Cardiac muscle cell (in vitro differentiated cells and primary cell): ENCODE data around the gene OR10D3. TPM values are rescaled to one million over a fixed set of nuclear protein-coding genes. Genes with fewer than 3 reads are reported as not detected.

Source experiments
- DNase-seq, 2 donors: peaks; one replicate each; pipeline versions ENCODE4 v3.0.0 to v3.0.0-alpha.2; 2010 to 2017; ENCODE audit warnings: low read depth in 1 of 2, low spot score in 1 of 2
- H3K27ac ChIP-seq: fragments of 200-600 bp; sonication (generic); 2 replicates; pipeline ENCODE4 v1.5.1; 2016
- H3K27me3 ChIP-seq: fragments of 200-600 bp; sonication (generic); 2 replicates; pipeline ENCODE4 v1.6.0; 2016; ENCODE audit warnings: control low read depth
- H3K36me3 ChIP-seq: fragments of 200-600 bp; sonication (generic); 2 replicates; pipeline ENCODE4 v1.5.1; 2016; ENCODE audit warnings: control low read depth
- H3K4me1 ChIP-seq: fragments of 200-600 bp; sonication (generic); 2 replicates; pipeline ENCODE4 v1.8.1; 2017; ENCODE audit warnings: low read depth, mild to moderate bottlenecking, mixed run types
- H3K4me3 ChIP-seq: fragments of 200-600 bp; sonication (generic); 2 replicates; pipeline ENCODE4 v1.5.1; 2016; ENCODE audit warnings: mild to moderate bottlenecking
- H3K9me3 ChIP-seq: fragments of 200-600 bp; sonication (generic); 2 replicates; pipeline ENCODE4 v1.5.1; 2017; ENCODE audit warnings: low read depth, mild to moderate bottlenecking, control low read depth
- polyA plus RNA-seq: library from polyadenylated mRNA; unstranded; fragments of >200 nt; fragmentation: Nextera tagmentation; extraction: Ambion mirVana; gene quantifications from 2 replicates; pipeline ENCODE4 v1.2.1, GENCODE V29; 2016
- total RNA-seq: library from RNA; depleted of rRNA; stranded (reverse); fragments of >200 nt; gene quantifications from 2 replicates; pipeline ENCODE4 v1.2.3, GENCODE V29; 2016
- TF ChIP-seq, protein P1 (sequence below): IDR thresholded peaks from 2 replicates; pipeline ENCODE4 v1.5.1; 2012; ENCODE audit warnings: low read depth, mild to moderate bottlenecking, low read length

OR10D3 gene
- total and polyA plus RNA-seq, 2 experiments from 2014 or later = not detected

DNA sequence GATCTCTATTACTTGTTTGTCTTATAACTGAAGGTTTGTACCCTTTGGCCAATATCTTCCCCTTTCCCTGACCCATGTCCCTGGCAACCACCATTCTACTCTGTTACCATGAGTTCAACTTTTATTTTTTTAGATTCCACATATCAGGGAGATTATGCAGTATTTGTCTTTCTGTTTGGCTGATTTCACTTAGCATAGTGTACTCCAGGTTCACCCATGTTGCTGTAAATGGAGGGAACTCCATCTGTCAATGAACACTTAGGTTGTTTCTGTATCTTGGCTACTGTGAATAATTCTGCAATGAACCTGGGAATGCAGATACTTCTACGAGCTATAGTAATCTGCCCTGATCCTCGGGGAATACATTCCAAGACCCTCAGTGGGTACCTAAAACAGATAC lies 14.9 kb downstream of the OR10D3 start:
- H3K4me1 ChIP-seq = no peaks in the 10 kb centered on the region
- no peaks in the 10 kb centered on the region for H3K27me3 ChIP-seq
- H3K4me3 ChIP-seq = no peak overlapping the region
- DNase-seq = no peak
- no peak overlapping the region for H3K27ac ChIP-seq
- H3K9me3 ChIP-seq = no peaks in the 10 kb centered on the region
- TF ChIP-seq, protein P1, sequence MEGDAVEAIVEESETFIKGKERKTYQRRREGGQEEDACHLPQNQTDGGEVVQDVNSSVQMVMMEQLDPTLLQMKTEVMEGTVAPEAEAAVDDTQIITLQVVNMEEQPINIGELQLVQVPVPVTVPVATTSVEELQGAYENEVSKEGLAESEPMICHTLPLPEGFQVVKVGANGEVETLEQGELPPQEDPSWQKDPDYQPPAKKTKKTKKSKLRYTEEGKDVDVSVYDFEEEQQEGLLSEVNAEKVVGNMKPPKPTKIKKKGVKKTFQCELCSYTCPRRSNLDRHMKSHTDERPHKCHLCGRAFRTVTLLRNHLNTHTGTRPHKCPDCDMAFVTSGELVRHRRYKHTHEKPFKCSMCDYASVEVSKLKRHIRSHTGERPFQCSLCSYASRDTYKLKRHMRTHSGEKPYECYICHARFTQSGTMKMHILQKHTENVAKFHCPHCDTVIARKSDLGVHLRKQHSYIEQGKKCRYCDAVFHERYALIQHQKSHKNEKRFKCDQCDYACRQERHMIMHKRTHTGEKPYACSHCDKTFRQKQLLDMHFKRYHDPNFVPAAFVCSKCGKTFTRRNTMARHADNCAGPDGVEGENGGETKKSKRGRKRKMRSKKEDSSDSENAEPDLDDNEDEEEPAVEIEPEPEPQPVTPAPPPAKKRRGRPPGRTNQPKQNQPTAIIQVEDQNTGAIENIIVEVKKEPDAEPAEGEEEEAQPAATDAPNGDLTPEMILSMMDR = no peak
- H3K36me3 ChIP-seq = no peaks in the 10 kb centered on the region

DNA sequence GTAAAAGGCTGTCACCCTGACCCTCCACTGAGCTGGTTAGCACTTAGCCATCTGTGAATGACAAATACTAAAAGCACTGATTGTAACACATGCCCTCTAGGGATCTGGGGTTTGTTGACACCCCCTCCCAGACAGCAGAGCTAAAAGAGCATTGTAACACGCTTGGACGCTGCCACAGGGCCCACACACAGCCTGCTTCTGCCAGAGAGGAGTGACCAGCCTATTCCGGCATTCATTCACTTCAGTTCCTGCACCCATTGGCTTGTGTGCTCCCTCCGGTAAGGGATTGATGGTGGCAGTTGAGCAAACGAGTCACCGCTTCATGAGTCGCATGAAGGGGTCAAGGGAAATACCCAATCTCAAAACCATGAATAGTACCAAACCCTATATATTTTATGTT lies 15.8 kb downstream of the OR10D3 start:
- no peak for DNase-seq
- Histone ChIP-seq H3K4me1 (no peaks in the 10 kb centered on the region), H3K36me3 (no peaks in the 10 kb centered on the region), H3K27ac (no peak overlapping the region), H3K4me3 (no peak overlapping the region), H3K27me3 (no peaks in the 10 kb centered on the region), H3K9me3 (no peaks in the 10 kb centered on the region)
- TF ChIP-seq, protein P1 = no peak

DNA sequence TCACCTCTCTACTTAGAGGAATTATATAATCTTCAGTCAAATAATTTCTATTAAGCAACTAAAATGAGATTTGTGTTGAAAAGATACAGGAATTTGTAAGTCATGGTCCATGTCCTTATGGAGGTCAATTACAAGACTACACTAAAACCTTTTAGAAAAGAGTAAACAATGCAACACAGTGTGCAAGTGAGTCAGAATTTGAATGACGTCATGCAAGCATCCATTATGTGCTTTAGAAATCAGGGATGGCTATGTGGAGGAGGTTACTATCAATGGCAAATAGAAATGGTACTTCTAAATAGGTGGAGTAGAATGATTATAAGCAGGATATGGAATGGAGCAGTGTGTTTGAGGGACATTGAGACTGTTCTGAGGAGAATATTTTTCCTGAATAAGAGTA lies 16.6 kb downstream of the OR10D3 start:
- Histone ChIP-seq H3K9me3 (no peaks in the 10 kb centered on the region), H3K4me3 (no peak overlapping the region), H3K4me1 (no peaks in the 10 kb centered on the region), H3K27ac (no peak overlapping the region), H3K27me3 (no peaks in the 10 kb centered on the region), H3K36me3 (no peaks in the 10 kb centered on the region)
- TF ChIP-seq, protein P1 = no peak
- no peak for DNase-seq

DNA sequence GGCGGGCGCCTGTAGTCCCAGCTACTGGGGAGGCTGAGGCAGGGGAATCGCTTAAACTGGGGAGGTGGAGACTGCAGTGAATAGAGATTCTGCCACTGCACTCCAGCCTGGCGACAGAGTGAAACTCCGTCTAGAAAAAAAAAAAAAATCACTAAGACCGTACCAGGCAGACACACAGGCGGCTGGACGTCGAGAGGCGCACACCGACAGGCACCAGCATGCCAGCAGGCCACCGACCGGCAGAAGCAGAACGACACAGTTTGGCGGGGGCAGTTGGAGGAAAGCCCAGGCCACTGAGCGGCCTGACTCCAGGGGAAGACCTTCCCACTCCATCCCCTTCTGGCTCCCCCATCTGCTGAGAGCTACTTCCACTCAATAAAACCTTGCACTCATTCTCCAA lies 17.5 kb downstream of the OR10D3 start:
- no peaks in the 10 kb centered on the region for H3K9me3 ChIP-seq
- no peak overlapping the region for H3K4me3 ChIP-seq
- H3K4me1 ChIP-seq = no peaks in the 10 kb centered on the region
- H3K36me3 ChIP-seq = no peaks in the 10 kb centered on the region
- TF ChIP-seq, protein P1 = no peak
- DNase-seq = no peak
- no peak overlapping the region for H3K27ac ChIP-seq
- no peaks in the 10 kb centered on the region for H3K27me3 ChIP-seq

DNA sequence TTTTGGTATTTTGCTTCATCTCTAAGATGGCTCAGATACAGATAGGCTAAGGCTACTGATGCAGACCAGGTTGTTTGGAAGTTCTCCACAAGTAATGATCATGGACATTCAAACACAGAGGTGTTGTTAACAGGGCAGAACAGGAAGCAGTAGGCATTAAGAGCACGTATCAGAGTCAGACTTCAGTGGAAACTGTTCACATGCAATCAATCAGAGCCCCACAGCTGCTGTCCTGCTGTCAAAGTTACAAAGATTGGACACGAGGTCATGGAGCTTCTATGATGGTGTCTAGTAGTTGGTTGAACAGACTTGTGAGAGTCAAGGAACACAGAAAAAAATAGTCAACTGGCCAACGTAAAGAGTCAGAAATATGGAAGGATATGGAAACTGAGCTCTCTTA lies 19.8 kb downstream of the OR10D3 start:
- H3K27me3 ChIP-seq = no peaks in the 10 kb centered on the region
- TF ChIP-seq, protein P1 = no peak
- H3K4me3 ChIP-seq = no peak overlapping the region
- no peak for DNase-seq
- H3K27ac ChIP-seq = no peak overlapping the region
- no peaks in the 10 kb centered on the region for H3K36me3 ChIP-seq
- H3K9me3 ChIP-seq = no peaks in the 10 kb centered on the region
- no peaks in the 10 kb centered on the region for H3K4me1 ChIP-seq

DNA sequence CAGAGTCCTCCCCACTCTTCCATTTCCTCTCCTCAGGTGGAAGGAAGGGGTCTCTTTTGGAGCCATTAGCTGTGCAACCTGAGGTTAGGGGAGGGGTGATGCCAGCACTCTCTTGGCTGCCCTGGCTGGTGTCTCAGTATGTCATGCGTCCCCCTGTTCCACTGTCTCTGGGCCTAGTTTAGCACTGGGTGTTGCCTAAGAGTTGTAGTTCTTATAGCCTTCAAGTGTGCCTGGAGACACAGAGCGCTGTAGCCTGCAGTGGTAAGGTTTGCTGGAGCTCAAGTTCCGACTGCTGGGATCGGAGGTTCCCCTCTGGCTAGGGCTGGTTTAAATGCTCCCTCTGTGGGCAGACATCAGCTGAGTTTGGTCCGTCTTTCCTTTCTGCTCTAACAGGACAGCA lies 20.9 kb downstream of the OR10D3 start:
- no peak overlapping the region for H3K4me3 ChIP-seq
- H3K4me1 ChIP-seq = no peaks in the 10 kb centered on the region
- DNase-seq = no peak
- no peak overlapping the region for H3K27ac ChIP-seq
- no peaks in the 10 kb centered on the region for H3K27me3 ChIP-seq
- no peaks in the 10 kb centered on the region for H3K9me3 ChIP-seq
- TF ChIP-seq, protein P1 = no peak
- H3K36me3 ChIP-seq = no peaks in the 10 kb centered on the region
